ENCODE results near the gene FRAT2.
"Not testable (repeated sequence)": the region's sequence is repeated elsewhere in the genome, so short reads cannot be mapped to it uniquely, and the experiment has no call there.

The FRAT2 gene

DNA sequence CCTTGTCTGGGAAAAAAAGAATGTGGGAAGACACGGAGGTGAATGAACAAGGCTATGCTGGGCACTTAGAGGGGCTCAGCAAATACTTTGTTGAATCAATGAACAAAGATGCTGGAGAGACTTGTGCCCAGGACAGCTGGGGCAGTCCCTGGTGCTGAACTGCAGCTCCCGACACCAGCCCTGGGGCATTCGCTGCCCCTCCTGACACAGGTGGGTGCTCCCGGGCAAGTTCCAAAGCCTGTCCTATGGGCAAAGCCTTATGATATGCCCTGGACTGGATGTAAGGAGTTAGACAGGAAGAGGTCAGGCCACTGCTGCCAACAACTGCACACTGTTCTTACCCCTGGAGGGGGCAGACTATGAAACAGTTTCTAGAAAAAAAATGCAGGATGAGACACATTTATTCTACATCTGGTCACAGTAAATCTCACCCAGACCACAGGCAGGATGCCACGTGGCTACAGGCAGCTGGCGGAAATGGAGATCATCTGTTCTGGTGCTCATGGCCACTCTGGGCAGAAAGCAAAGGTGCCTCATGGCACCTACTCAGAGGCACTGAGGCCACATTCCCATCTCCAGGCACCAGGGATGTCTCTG, 21.9 kb upstream of the FRAT2 start:
- no peak for DNase-seq (ENCODE audit: low read depth)

DNA sequence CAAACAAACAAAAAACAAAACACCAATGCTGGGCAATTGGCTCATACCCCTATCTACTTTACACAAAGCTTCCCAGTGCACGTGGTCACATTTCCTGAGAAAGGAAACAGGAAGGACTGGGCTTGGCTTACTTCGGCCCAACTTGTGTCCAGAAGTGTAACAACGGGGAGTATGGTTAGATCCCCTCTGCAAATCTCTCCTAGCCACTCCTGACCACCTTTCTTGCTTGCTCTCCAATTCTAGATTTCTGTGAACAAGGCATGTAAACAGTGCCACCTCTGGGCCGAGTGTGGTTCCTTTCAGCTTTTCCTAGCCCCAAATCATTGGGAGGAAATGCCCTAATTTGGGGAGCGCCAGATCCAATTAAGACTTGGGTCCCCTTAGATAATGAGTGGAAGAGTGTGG, 21.0 kb upstream of the FRAT2 start:
- DNase-seq (ENCODE audit: low read depth): no peak

DNA sequence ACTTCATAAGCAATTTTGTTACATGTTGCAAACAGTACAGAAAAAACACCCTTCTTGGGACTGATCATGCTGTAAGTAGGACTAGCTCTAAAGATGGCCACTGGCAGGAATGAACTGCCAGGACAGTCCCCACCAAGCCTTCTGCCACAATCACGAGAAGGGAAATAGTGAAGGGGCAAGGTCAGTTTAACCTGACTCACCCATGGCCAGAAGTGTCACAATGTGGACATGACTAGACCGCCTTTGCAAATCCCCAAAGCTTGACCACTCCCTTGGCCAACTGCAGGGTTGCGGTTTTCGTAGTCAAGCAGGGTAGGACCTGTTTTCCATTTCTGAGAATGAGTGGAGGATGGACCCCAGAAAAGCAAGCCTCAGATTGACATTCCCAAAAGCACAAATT, 19.4 kb upstream of the FRAT2 start:
- no peak for DNase-seq (ENCODE audit: low read depth)

DNA sequence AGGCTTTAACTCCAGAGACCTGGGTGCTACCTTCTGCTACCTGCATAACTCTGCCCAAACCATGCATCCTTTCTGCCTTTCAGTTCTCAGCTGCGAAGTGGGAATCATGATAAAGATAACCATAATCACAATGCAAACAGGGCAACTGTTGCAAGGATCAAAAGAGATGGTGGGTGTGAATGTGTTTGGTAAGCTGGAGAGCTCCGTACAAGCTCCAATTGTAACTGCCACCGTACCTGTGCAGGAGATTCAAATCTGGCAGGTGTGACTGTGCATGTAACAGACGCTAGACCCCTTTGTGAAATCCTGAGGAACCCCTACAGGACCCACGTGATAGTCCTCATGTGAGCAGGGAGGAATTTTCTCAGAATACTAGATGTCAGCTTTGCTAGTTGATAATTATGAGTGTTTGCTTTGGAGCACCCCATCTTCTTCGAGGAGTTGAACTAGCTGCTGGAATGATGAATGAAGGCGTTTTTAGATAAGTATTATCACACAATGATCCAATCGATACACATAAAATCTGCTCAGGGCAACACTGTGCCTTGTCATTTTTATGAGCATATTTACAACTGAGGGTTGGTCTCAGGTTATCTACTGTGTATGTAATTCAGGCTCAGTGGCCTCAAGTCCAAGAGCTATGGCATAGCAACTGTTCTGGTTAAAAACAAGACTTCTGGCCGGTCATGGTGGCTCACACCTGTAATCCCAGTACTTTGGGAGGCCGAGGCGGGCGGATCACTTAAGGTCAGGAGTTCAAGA, 15.4 kb upstream of the FRAT2 start:
- DNase-seq (ENCODE audit: low read depth): no peak

DNA sequence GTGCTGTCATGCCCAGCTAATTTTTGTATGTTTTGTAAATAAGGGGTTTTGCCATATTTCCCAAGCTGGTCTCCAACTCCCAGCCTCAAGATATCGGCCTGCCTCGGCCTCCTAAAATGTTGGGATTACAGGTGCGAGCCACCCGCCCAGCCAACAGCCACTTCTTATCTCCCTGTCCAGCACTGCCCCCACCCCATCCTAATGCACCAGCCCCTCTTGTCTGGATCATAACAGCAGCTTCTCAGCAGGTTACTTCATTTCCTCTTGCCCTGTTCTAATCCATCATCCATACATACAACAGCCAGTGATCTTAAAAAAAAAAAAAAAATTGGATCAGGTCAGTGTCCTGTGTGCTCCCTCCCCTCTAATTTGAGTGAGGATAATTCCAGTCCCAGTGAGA, 12.8 kb upstream of the FRAT2 start:
- no peak for DNase-seq (ENCODE audit: low read depth)

DNA sequence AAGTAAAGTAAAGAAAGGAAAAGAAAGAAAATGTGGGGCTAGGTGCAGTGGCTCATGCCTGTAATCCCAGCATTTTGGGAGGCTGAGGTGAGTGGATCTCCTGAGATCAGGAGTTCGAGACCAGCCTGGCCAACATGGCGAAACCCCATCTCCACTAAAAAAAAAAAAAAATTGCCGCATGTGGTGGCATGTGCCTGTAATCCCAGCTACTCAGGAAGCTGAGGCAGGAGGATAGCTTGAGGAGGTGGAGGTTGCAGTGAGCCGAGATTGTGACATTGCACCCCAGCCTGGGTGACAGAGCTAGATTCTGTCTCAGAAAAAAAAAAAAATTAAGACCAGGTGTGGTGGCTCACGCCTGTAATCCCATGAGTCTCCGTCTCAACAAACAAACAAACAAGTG, 9.1 kb upstream of the FRAT2 start:
- DNase-seq (ENCODE audit: low read depth): not testable (repeated sequence)

DNA sequence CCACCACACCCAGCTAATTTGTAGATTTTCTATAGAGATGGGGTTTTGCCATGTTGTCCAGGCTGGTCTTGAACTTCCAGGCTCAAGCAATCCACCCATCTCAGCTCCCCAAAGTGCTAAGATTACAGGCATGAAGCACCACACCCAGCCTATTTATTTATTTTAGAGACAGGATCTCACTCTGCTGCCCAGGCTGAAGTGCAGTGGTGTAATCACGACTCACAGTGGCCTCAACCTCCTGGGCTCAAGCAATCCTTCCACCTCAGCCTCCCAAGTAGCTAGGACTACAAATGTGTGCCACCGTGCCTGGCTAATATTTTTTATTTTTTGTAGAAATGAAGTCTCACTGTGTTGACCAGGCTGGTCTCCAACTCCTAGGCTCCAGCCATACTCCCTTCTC, 6.9 kb upstream of the FRAT2 start:
- no peak for DNase-seq (ENCODE audit: low read depth)

DNA sequence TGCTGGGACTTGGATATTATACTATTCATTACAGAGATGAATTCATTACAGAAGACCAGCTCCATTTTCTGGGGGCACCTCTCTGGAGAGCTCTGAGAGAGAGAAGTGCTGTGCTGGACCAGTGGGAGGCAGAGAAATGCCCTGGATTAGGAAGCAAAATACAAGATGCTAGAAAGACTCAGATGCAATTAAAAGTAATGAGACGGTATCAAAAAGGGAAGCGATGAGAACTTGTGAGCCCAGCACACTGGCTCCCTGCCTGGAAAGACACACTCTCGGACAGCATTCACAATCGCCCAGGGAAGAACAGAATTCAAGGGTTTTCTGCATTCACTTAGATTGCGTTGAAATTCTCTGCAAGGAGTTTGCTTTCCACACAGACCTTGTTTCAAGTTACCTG, 3.5 kb upstream of the FRAT2 start:
- DNase-seq (ENCODE audit: low read depth): no peak

DNA sequence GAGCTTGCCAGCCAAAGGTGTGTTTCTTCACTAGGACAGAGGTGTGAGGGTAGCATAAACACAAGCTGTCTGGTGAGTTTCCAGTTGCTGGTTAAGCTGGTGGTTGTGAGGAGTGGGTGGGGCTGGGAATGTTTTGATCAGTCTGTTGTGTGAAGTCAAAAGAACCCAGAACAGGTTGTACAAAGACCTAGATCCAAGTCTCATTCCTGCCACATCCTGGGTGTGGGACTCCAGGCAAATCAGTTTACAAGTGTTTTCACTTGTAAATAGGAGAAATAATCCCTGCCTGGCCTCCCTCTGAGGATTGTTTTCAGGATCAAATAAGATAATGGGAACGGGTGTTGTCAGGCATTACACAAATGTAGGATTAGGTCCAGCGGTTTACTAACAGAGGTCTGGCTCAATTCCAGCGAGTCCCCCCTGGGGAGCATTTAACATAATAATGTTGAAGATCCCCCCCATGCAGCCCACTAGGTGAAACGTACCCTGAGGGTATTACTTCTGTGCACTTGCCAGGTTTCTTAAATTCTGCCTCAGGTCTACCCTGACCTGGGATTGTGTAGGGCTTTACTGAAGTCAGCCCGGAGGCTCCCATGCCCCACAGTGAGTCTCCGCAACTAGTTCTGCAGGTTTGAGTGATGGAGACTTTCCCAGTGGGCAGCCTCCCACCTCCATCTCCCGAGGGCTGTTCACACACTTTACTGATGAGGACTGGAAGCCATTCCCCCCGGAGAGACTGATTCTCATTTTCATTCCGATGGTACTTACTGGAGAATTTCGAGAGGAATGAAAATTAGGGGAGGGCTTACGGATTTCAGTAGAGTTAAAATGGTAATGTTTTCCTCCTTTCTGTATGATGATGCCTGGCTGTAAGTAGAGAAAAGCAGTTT, 2.7 kb upstream of the FRAT2 start:
- DNase-seq (ENCODE audit: low read depth): no peak

DNA sequence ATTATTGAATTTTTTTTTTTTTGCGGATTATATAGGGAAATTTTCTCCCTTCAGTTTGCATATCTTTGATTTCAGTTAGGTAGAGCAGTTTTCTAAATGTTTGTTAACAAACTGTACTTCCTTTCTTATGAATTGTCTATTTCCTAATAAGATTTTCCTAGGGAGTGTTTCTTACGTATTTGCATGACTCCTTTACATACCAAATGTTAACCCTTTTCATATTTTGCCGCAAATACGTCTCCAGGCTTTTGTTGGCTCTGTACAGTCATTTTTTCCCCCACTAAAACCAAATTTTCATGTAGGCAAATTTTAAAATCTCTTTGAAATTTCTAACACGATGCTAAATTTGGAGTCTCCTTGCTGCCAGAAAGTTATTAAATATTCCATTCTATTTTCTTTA, 1.9 kb upstream of the FRAT2 start:
- no peak for DNase-seq (ENCODE audit: low read depth)

DNA sequence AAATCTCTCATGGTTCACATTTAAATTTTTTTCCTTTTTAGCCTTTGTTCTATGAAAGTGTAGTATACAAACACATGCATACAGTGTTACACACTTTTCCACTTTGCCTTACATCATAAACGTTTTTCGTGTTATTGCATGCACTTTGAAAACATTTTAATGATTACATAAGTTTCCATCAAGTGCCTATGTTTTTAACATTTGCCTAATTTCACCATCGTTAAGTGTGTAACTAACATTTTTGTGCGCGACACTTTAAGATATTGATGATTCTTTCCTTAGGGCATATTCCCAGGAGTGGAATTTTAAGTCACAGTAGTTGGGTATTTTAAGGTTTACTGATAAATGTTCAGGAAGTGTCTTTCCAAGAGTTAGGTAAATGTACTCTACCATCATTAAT, 1.5 kb upstream of the FRAT2 start:
- DNase-seq (ENCODE audit: low read depth): no peak

DNA sequence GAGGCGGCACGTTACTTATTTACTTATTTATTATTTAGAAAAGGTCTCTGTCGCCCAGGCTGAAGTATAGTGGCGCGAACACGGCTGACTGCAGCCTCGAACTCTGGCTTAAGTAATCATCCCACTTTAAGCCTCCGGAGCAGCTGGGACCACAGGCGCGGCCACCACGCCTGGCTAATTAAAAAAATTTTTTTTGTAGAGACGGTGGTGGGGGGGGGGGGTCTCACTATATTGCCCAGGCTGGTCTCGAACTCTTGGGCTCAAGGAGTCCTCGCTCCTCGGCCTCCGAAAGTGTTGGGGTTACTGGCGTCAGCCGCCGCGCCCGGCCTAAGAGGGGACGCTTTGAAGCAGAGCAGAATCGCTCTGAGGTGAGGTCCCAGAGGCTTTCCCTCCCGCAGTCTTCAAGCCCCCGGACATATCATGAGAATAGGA, 675 bp upstream of the FRAT2 start:
- no peak for DNase-seq (ENCODE audit: low read depth)

DNA sequence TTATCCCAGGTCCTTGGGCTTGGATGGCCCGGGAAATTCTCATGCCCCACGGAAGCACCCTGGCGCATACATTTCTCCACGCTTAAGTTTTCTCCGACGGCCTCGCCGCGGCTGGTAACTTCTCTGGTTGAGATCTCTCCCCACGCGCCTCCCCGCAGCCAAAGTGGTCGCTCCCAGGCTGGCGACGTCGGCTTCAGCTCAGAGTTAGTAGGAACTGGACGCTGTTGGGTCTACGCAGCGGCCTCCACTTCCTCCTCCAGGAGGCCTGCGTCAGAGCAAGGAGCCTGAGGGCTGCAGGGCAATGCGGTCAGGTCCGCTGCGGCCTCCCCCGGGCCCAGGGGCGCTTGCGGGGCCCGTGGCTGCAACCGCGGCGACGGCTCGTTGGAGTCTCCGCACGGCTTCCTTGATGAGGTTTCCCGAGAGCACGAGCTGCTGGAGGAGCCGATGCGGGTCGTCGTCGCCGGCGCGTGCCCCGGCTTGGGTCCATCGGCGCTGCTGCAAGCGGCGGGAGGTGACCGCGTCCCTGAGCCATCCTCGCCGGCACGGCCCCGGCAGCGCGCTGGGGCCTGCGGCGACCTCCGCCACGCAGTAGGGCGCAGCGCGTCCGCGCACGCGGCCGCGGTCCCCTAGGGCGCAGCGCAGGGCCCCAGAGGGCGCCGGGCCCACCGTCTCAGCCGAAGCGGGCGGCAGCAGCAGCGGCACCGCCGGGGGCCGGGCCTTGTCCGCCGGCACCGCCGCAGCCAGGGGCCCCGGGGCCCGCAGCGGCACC, 744 bp downstream of the FRAT2 start:
- no peak for DNase-seq (ENCODE audit: low read depth)

DNA sequence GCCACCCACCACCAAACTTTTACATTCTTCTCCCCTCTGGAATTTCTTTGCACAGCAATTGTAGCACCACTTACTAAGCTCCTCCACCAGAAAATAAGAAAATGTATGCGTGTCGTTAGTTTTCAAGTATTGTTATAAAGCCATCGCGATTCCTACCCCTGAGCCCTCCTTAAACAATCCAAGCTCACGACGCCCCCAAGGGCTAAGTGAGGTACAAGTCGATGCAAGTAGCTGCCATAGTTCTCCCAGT, 1.3 kb downstream of the FRAT2 start:
- DNase-seq (ENCODE audit: low read depth): no peak

DNA sequence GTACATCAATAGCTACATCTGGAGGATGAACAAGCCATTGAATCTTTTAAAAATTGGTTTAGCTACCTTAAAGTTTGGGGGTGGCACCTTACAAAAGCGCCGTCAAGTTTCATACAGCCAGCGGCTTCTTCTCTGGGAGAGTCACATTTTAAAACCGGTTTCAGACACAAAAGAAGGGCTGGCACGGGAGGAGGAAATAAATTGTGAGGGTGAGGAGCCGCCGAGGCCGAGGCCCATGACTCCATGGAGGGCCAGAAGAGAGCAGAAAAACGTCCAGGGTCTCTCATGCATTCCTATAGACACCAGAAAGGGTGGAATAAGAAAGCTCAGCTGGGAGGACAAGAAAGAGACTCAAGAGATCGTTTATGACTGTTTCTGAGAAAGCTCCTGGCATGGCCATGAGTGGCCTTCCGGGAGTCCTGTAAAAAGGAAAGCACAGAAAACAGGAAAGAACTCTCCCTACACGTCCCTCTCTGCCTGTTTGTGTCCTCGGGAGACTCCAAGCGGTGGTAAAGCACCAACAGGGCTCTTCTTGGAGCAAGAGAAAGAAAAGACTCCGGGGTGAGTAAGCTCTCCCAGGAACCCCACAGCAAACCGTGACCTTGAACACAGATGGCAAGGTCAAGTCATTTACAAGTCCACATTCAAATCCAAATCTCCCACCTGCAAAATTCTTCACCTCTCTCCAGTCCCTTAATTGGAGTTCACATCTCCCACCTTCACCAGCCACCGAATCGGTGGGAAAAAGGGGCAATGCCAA, 1.8 kb downstream of the FRAT2 start:
- DNase-seq (ENCODE audit: low read depth): no peak

DNA sequence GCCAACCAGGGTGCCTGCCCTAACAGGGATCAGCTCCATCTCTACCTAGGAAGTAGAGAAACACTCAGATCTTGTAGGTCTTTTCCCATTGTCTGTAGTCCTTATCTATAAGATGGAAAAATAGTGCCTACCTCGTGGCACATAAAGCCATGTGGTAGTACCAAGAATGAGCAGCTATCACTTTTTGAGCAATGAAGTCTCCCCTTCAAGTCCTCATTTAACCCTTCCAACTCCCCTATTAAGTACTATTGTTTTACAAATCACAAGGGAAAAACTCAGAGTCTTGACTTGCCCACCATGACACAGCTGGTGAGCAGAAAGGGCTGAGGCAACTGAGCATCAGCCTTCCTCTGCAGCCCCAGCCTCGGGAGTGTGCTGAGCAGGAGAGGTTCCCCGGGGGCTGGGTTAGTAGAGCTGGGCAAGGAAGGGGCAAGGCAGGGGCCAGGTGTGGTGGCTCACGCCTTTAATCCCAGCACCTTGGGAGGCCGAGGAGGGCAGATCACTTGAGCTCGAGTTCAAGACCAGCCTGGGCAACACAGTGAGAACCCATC, 3.3 kb downstream of the FRAT2 start:
- DNase-seq (ENCODE audit: low read depth): no peak

DNA sequence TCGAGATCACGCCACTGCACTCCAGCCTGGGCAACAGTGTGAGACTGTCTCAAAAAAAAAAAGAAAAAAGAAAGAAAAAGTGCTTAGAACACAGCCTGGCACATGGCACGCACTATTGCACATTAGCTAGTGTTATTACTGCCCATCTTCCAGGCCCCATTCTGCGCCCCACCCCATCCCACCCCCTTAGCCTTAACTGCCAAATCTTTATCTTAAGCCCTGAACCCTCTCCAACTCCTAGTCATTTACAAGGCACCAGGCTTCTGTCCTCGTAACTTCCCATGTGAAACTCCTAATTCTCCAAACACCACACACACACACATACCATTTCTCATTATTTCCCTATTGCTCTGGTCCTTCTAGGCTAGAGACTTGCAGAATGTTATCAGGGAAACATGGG, 4.8 kb downstream of the FRAT2 start:
- no peak for DNase-seq (ENCODE audit: low read depth)

DNA sequence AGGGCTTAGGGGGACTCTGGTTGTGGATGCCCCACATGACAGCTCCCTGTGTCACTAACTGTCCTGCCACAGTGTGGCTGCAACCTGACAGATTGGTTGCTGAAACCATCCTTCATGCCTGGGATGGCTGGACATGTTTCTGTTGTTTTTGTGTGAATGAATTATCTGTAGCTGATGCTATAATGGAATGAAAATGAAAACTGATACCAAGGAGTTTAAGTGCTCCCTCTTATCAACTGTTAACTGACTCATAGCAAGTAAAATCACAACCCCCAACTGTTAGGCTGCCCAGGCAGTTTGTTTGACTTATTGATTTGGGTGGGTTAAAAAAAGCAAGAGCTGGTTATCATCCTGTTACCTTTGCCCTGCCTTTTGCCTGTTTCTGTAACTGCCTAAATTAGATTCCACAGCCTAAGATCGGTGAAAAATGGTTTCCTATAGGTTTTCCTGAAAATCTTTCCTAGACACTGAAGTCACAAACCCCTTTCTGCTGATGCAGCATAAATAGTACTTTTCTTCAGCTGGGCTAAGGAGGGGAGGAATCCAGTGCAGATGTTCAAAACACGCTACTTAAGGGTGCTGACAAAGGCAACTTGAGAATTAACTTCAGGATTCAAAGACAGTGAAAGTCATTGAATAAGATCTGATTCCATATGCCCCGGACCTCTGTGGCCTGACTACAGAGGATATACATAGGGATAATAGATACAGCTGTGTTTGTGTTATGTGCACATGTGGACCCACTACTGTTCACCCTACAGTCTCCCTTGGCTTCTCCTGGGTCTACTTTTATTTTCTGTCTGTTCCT, 5.7 kb downstream of the FRAT2 start:
- no peak for DNase-seq (ENCODE audit: low read depth)

DNA sequence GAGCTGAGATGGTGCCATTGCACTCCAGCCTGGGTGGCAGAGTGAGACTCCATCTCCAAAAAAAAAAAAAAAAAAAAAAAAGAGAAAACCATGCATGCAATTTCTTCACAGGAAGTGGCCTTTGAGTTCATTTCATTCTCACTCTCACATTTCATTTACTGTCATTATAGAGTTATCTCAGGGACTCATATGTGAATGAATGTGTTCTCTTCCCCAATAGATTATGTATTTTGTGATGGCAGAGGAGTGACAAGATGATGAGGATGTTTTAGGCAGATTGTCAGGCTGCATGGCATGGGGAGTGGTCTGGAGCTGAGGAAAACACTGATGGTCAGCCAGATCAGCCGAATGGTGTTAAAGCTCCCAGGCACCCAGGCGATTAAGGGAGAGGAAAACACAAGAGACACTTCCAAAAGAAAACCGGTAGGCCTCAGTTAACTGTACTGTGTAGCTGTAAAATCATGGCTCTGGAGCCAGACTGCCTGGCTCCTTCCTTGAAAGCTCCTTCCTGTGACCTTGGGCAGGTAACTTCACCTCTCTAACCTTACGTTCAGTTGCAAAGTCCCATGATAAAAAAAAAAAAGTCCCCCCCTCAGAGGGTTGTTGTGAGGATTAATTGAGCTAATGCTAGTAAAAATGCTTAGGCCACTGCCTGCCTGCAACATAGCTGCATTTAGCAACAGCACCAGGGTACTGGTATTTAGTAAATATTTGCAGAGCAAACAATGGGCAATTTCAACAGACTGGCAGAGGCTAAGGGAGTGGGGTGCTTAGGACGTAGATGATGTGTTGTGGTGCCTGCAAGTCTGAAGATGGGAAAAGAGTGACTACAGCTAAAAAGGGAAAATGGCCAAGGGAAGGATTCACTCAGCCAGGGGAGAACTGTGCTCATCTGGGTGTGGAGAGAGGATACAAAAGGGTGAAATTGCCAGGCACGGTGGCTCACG, 6.9 kb downstream of the FRAT2 start:
- DNase-seq (ENCODE audit: low read depth): no peak

DNA sequence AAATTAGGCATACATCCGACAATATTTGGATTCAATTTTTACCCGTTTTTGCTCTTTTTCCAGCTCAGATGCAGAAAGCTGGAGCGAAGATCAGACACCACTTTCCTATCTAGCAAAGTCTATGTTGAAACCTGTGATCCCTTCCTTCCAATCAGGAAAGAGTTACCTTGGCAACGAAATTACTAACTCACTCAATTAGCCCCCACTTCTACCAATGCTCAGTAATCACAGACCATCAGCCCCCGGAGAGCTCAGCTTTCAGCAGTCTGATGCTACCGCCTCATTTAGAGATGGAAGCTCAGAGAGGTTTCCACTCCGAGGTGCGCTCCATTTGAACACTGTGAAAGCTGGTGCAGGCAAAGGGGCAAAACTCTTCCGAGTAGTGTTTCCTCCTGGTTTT, 8.8 kb downstream of the FRAT2 start:
- DNase-seq (ENCODE audit: low read depth): no peak

All from activated gamma-delta T cell treated with anti-CD3 and anti-CD28 coated beads, Interleukin-2, amount 50 U/mL, for 16 hours (primary cell).